GM12878 (cell line): Measurements from ENCODE around the gene MIAT. TPM values are rescaled to one million over a fixed set of nuclear protein-coding genes. Genes with fewer than 3 reads are reported as not detected.
A peak's percentile ranks its signal among the peaks of the same experiment; 100 is the strongest.

Experiments used
- ATAC-seq: fragments of 200-7000 bp; cut with Tn5 transposase; 3 replicates; pipeline ENCODE4 v1.9.1; 2020; ENCODE audit warnings: mild to moderate bottlenecking, moderate library complexity
- BruUV-seq: library from RNA; stranded (reverse); fragments of 400-500 nt; replicated peaks from 2 replicates; lab custom pipeline; 2021; lab: Mats Ljungman, UMichigan
- CTCF ChIA-PET: fragments of 300-600 bp; sonication (Branson Sonifier 250); formaldehyde crosslinking; extraction: SDS; loops from one replicate; lab custom pipeline; 2021; ENCODE audit warnings: inconsistent platforms; lab: Yijun Ruan, JAX
- POLR2A ChIA-PET: fragments of 350-600 bp; formaldehyde crosslinking; extraction: SDS; loops from one replicate; lab custom pipeline; 2021; ENCODE audit warnings: inconsistent platforms; lab: Charles Lee
- RAD21 ChIA-PET: fragments of 300-600 bp; sonication (Branson Sonifier 250); formaldehyde crosslinking; loops from one replicate; lab custom pipeline; 2023; ENCODE audit warnings: antibody characterized with exemption; ENCODE audit not compliant: unreplicated experiment; lab: Charles Lee
- SMC1A ChIA-PET: fragments of 300-600 bp; sonication (Branson Sonifier 250); formaldehyde crosslinking; loops from one replicate; lab custom pipeline; 2023; ENCODE audit not compliant: unreplicated experiment, uncharacterized antibody; lab: Charles Lee
- DNase-seq: peaks from one replicate; pipeline ENCODE4 v3.0.0-alpha.2; 2011; ENCODE audit warnings: low read depth, low spot score
- FAIRE-seq: peaks from 3 replicates; lab custom pipeline; 2011; peaks lifted over from hg19 to GRCh38; lab: Jason Lieb, UNC
- H2AFZ ChIP-seq: 2 replicates; pipeline ENCODE4 v1.6.0; 2011; ENCODE audit warnings: low read depth, low read length, control low read depth; ENCODE audit not compliant: control insufficient read depth
- H3K27ac ChIP-seq: 2 replicates; pipeline ENCODE4 v1.5.1; 2011; ENCODE audit warnings: control low read depth; ENCODE audit not compliant: control insufficient read depth, insufficient read depth
- H3K27me3 ChIP-seq, 2 experiments: replicated peaks in 1 of 2; 2 replicates each; pipeline versions ENCODE4 v1.6.0 to v1.6.1; 2011; ENCODE audit warnings: low read length in 1 of 2; ENCODE audit not compliant: control insufficient read depth in 2 of 2, insufficient read depth in 2 of 2
- H3K36me3 ChIP-seq, 2 experiments: 2 replicates each; pipeline ENCODE4 v1.5.1; 2011; ENCODE audit warnings: low read length in 1 of 2; ENCODE audit not compliant: control insufficient read depth in 2 of 2, insufficient read depth in 2 of 2
- H3K4me1 ChIP-seq: 2 replicates; pipeline ENCODE4 v1.6.1; 2011; ENCODE audit warnings: mild to moderate bottlenecking, low read length, moderate library complexity, mixed read lengths; ENCODE audit not compliant: control insufficient read depth, insufficient read depth
- H3K4me2 ChIP-seq: 2 replicates; pipeline ENCODE4 v1.6.0; 2011; ENCODE audit warnings: control low read depth; ENCODE audit not compliant: control insufficient read depth, insufficient read depth
- H3K4me3 ChIP-seq: fragments of 200-600 bp; sonication (generic); 2 replicates; pipeline ENCODE4 v1.5.1; 2016
- H3K79me2 ChIP-seq: 2 replicates; pipeline ENCODE4 v1.6.0; 2011; ENCODE audit warnings: low read length; ENCODE audit not compliant: control insufficient read depth, insufficient read depth
- H3K9ac ChIP-seq: 2 replicates; pipeline ENCODE4 v1.8.0; 2011; ENCODE audit warnings: low read length, control low read depth, mixed read lengths; ENCODE audit not compliant: control insufficient read depth, insufficient read depth
- H3K9me3 ChIP-seq: replicated peaks from 3 replicates; pipeline ENCODE4 v1.5.1; 2011; ENCODE audit warnings: mild to moderate bottlenecking, low read length; ENCODE audit not compliant: control insufficient read depth, insufficient read depth
- H4K20me1 ChIP-seq: 2 replicates; pipeline ENCODE4 v1.6.0; 2011; ENCODE audit not compliant: control insufficient read depth, insufficient read depth
- MTA2 ChIP-seq: fragments of 450-650 bp; IDR thresholded peaks from 2 replicates; pipeline ENCODE4 v1.6.1; 2016; ENCODE audit warnings: low read depth, mild to moderate bottlenecking, moderate library complexity
- NFXL1 ChIP-seq: fragments of 450-650 bp; IDR thresholded peaks from 2 replicates; pipeline ENCODE4 v1.6.1; 2017; ENCODE audit warnings: antibody characterized with exemption, mild to moderate bottlenecking, borderline replicate concordance
- NR2C1 ChIP-seq: fragments of 450-650 bp; IDR thresholded peaks from 2 replicates; pipeline ENCODE4 v1.6.1; 2017; ENCODE audit warnings: antibody characterized with exemption, mild to moderate bottlenecking, moderate library complexity
- POLR2AphosphoS5 ChIP-seq: IDR thresholded peaks from 2 replicates; pipeline ENCODE4 v1.6.1; 2011; ENCODE audit warnings: mild to moderate bottlenecking, low read length, inconsistent platforms
- SRF ChIP-seq, 2 experiments: IDR thresholded peaks; 2 replicates each; pipeline ENCODE4 v1.6.1; 2011; ENCODE audit warnings: low read depth in 2 of 2, low read length in 2 of 2, mild to moderate bottlenecking in 1 of 2, moderate library complexity in 1 of 2
- WGBS: methylation state at CpG from one replicate; pipeline ENCODE4 v1.1.6; 2016; ENCODE audit warnings: low lambda C conversion rate; ENCODE audit not compliant: insufficient replicate concordance, insufficient coverage; ENCODE audit errors: missing lambda C conversion rate; 5-methylcytosine and 5-hydroxymethylcytosine counted together
- in situ Hi-C: fragments of 300-500 bp; cut with MboI; formaldehyde crosslinking; loops from 9 replicates; pipeline ENCODE4 v1.14.3; 2018; ENCODE audit warnings: mixed read lengths
- intact Hi-C: fragments of 100-400 bp; cut with micrococcal nuclease; formaldehyde crosslinking; loops from one replicate; pipeline ENCODE4 v1.14.2; 2022; ENCODE audit not compliant: unreplicated experiment
- polyA plus RNA-seq, 11 experiments: library from polyadenylated mRNA; depleted of rRNA in 4 of 11; unstranded in 6 of 11; stranded (reverse) in 5 of 11; fragments of >200 nt; fragmentation: Nextera tagmentation in 4 of 11; fragmentation: Illumina TruSeq in 1 of 11; extraction: Ambion mirVana in 4 of 11; extraction: Trizol in 1 of 11; gene quantifications; 1 replicate in 1 of 11; 2 replicates in 10 of 11; pipeline versions ENCODE4 v1.2.1 to v1.2.3, GENCODE V29; 2011 to 2016; ENCODE audit warnings: inconsistent platforms in 2 of 11, missing spikeins in 2 of 11, low read depth in 1 of 11
- total RNA-seq, 4 experiments: library from RNA; depleted of rRNA in 3 of 4; stranded (reverse); fragments of >200 nt in 3 of 4; fragmentation: Illumina TruSeq in 1 of 4; extraction: Trizol in 1 of 4; gene quantifications; 2 replicates each; pipeline versions ENCODE4 v1.2.1 to v1.2.3, GENCODE V29; 2013 to 2021
- TF ChIP-seq, protein P1 (sequence below): fragments of 450-650 bp; IDR thresholded peaks from 2 replicates; pipeline ENCODE4 v1.6.1; 2016; ENCODE audit warnings: mild to moderate bottlenecking
- TF ChIP-seq, protein P2 (sequence below): IDR thresholded peaks from 2 replicates; pipeline ENCODE4 v1.6.1; 2011; ENCODE audit warnings: low read depth, low read length, improper control_type of control experiment, borderline replicate concordance

MIAT gene
- total and polyA plus RNA-seq, 10 of the 15 experiments (the other 5 are each of a cell fraction or from before 2014, with no cell fraction given) = 0.39 to 13.7 (median 4.6) TPM

DNA sequence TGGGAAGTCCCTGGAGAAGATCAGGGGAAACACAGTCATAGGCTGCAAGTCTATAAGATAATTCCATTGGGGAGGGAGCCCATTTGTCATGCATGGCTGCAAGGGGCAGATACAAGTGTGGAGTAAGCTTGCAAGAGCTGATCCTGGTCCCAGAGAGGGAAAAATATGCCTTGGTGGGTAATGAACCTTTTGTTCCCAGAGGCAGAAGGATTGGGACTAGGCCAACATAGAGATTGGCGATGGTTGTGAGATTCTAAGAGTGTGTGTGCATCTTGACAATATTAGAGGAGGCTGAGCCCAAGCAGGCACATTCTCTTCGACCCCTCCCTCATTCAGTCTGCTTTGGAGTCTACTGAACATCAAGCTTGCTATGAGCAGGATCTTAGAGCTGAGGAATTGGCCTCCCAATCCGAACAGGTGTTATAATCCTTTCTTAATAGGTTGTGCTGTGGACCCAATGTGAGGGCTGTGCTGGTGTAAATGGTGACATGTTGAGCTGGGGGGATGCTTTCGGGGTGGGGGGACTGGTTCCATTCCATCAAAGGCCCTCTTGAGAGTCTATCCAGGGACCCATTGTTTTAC is 18.4 kb downstream of the MIAT start:
- no peak for FAIRE-seq
- H3K79me2 ChIP-seq = peaks cover 37% of the 10 kb centered on the region
- intact Hi-C loops = no loop called here

DNA sequence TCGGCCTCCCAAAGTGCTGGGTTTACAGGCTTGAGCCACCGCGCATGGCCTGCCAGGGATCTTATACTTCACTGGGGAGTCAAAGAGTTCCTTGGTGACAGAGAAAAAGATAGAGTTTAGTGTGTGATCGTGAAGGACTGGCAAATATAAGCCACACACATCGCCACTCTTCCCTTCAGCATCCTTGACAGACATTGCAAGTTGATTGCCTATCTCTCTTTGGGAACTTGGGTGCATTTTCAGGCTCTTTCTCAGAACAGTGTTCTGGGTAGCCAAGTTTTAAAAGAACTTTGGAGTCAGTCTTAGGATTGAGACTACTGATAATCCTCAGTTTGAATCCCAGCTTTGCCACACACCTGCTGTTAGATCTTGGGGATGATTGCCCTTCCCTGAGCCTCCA is 19.8 kb downstream of the MIAT start:
- ATAC-seq = no peak
- Histone ChIP-seq H4K20me1 (no peaks in the 10 kb centered on the region), H2AFZ (no peak overlapping the region), H3K4me3 (no peak overlapping the region), H3K4me2 (no peak overlapping the region; the same call in 1 of the 2 replicates), H3K27me3 (no peaks in the 10 kb centered on the region), H3K79me2 (peaks cover 37% of the 10 kb centered on the region), H3K36me3 (peaks cover 3 to 5% of the 10 kb centered on the region in 2 experiments; a peak in 3 of 4 replicates), H3K9me3 (no peaks in the 10 kb centered on the region), H3K9ac (no peak overlapping the region), H3K4me1 (peaks cover 17% of the 10 kb centered on the region), H3K27ac (no peak overlapping the region)
- 64% methylated on average over 5 of the region's 5 CpGs for WGBS
- ChIA-PET RAD21 (no interaction called here), POLR2A (no interaction called here), SMC1A (no interaction called here), CTCF (no interaction called here)
- no peak for DNase-seq
- TF ChIP-seq NR2C1 = no peak
- no peak for TF ChIP-seq MTA2
- TF ChIP-seq, protein P1, sequence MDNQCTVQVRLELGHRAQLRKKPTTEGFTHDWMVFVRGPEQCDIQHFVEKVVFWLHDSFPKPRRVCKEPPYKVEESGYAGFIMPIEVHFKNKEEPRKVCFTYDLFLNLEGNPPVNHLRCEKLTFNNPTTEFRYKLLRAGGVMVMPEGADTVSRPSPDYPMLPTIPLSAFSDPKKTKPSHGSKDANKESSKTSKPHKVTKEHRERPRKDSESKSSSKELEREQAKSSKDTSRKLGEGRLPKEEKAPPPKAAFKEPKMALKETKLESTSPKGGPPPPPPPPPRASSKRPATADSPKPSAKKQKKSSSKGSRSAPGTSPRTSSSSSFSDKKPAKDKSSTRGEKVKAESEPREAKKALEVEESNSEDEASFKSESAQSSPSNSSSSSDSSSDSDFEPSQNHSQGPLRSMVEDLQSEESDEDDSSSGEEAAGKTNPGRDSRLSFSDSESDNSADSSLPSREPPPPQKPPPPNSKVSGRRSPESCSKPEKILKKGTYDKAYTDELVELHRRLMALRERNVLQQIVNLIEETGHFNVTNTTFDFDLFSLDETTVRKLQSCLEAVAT = peak; percentile 66
- TF ChIP-seq, protein P2, sequence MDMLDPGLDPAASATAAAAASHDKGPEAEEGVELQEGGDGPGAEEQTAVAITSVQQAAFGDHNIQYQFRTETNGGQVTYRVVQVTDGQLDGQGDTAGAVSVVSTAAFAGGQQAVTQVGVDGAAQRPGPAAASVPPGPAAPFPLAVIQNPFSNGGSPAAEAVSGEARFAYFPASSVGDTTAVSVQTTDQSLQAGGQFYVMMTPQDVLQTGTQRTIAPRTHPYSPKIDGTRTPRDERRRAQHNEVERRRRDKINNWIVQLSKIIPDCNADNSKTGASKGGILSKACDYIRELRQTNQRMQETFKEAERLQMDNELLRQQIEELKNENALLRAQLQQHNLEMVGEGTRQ = no peak
- 0 out of 4 replicates have a peak, but pooled peaks of 1 of the 2 experiments have one; percentile 63 for TF ChIP-seq SRF (IDR thresholded peaks at IDR 0.05; ENCODE audit: low read depth in 2 of 2, low read length in 2 of 2)
- BruUV-seq = no TSS peak
- no peak for FAIRE-seq
- in situ Hi-C loops = no loop called here
- intact Hi-C loops = no loop called here

More for the DNA sequence above, 18.4 kb downstream of the MIAT start:
- Histone ChIP-seq H3K4me1 (peaks cover 32% of the 10 kb centered on the region), H3K27ac (peak overlapping the region; percentile 99)
- no TSS peak for BruUV-seq
- CTCF ChIA-PET = interaction anchor here (1.4 to 3.7 kb wide), 2 partner anchors 11 to 241 kb away, joined by 3 to 31 read pairs; no protein-coding TSS in a partner anchor
- TF ChIP-seq NFXL1 (no peak), POLR2AphosphoS5 (peak; percentile 69)
- TF ChIP-seq, all 136 proteins: peak for 1
- H3K4me2 ChIP-seq = peak overlapping the region; percentile 85
- peak overlapping the region; percentile 100 for H3K4me3 ChIP-seq
- ATAC-seq (no peak), DNase-seq (no peak)
- ChIA-PET RAD21 (no interaction called here), SMC1A (no interaction called here), POLR2A (interaction anchor here (1.0 to 2.5 kb wide), 2 partner anchors 9 to 10 kb away, joined by 6 to 9 read pairs; no protein-coding TSS in a partner anchor)
- H3K9ac ChIP-seq = peak overlapping the region; percentile 98
- in situ Hi-C loops = no loop called here
- no peaks in the 10 kb centered on the region for H3K9me3 ChIP-seq
- no peak overlapping the region for H2AFZ ChIP-seq
- peaks cover 2 to 3% of the 10 kb centered on the region in 2 experiments; a peak in 2 of 4 replicates for H3K36me3 ChIP-seq
- no peaks in the 10 kb centered on the region for H4K20me1 ChIP-seq
- no peaks in the 10 kb centered on the region for H3K27me3 ChIP-seq
- WGBS = 97% methylated on average over 4 of the region's 4 CpGs
